Ovary (tissue), 9 donors: Measurements from ENCODE around the gene BCL11B. TPM values are rescaled to one million over a fixed set of nuclear protein-coding genes. Genes with fewer than 3 reads are reported as not detected.

ENCODE experiments used
- DNase-seq, 5 donors: peaks; one replicate each; pipeline ENCODE4 v3.0.0-alpha.2; 2019 to 2020
- H3K27ac ChIP-seq, 2 donors: fragments of 200-600 bp; one replicate each; pipeline versions ENCODE4 v1.5.1 to v1.8.0; 2019 to 2022
- H3K27me3 ChIP-seq: fragments of 200-600 bp; one replicate; pipeline ENCODE4 v1.8.0; 2022
- H3K36me3 ChIP-seq: fragments of 200-600 bp; sonication (generic); one replicate; pipeline ENCODE4 v1.5.1; 2019
- H3K4me1 ChIP-seq: one replicate; pipeline ENCODE4 v1.8.1; 2013; ENCODE audit warnings: mild to moderate bottlenecking, moderate library complexity; ENCODE audit not compliant: insufficient read depth
- H3K4me3 ChIP-seq: fragments of 200-600 bp; sonication (generic); one replicate; pipeline ENCODE4 v1.5.1; 2017
- H3K9me3 ChIP-seq, 2 donors: fragments of 200-600 bp in 1 of 2; sonication (generic) in 1 of 2; one replicate each; pipeline versions ENCODE4 v1.5.1 to v1.8.1; 2013 to 2019; ENCODE audit warnings: mild to moderate bottlenecking in 1 of 2, moderate library complexity in 1 of 2
- EP300 ChIP-seq: sonication (generic); formaldehyde crosslinking; IDR thresholded peaks from one replicate; pipeline ENCODE4 v1.6.1; 2017; ENCODE audit warnings: antibody characterized with exemption
- POLR2A ChIP-seq: fragments of 450-650 bp; IDR thresholded peaks from one replicate; pipeline ENCODE4 v1.6.1; 2017; ENCODE audit warnings: antibody characterized with exemption, mild to moderate bottlenecking, moderate library complexity
- WGBS, 3 donors: extraction: QIAGEN DNeasy Blood & Tissue Kit in 1 of 3; methylation state at CpG; one replicate each; pipeline versions ENCODE4 v1.1.5 to v1.1.7; 2013 to 2017; 5-methylcytosine and 5-hydroxymethylcytosine counted together
- intact Hi-C, 4 donors: fragments of 100-400 bp; cut with DNase I; formaldehyde crosslinking; loops; one replicate each; pipeline versions ENCODE4 v1.11.0 to v1.15.1; 2022 to 2023
- polyA plus RNA-seq, 2 donors: library from polyadenylated mRNA; stranded (reverse); fragments of 200-250 nt in 1 of 2; fragments of 350-450 nt in 1 of 2; fragmentation: Illumina TruSeq in 1 of 2; extraction: RNeasy Lipid Tissue Mini Kit (QIAGEN cat#74804) in 1 of 2; gene quantifications; one replicate each; pipeline ENCODE4 v1.2.3, GENCODE V29; 2013 to 2014
- total RNA-seq, 7 donors: library from RNA; depleted of rRNA in 2 of 7; stranded (reverse); fragments of >200 nt in 2 of 7; fragmentation: NEBNext Ultra II Directional in 3 of 7; extraction: Animal tissue kit (Norgen Biotek cat#: 25700) in 3 of 7; gene quantifications; one replicate each; pipeline versions ENCODE4 v1.1.0 to v1.2.4, GENCODE V29; 2016 to 2023
- TF ChIP-seq, protein P1 (sequence below), 3 donors: fragments of 450-650 bp in 2 of 3; fragments of 200-600 bp in 1 of 3; IDR thresholded peaks; one replicate each; pipeline versions ENCODE4 v1.5.1 to v1.8.0; 2016 to 2022; ENCODE audit warnings: antibody characterized with exemption in 3 of 3, mild to moderate bottlenecking in 1 of 3
- donor health status: DM: no; HTN: no; CAD: no; lungs with moderate emphysema.
- donor health status: DM: no; HTN: no; CAD: no.
- donor health status: Bipolar disorder and iron deficiency.
- donor health status: DM: yes; HTN: yes; CAD: no.
- donor health status: DM: no; HTN: no; CAD: no.
- donor health status: DM: yes; HTN: yes; CAD: no.

The BCL11B gene
- total and polyA plus RNA-seq, 9 donors = 0.08 to 0.84 (median 0.43) TPM

GRCh38 chr14:99318959-99319295, 46.9 kb upstream of the BCL11B start:
- no peak for TF ChIP-seq EP300
- no peak for DNase-seq
- WGBS, 3 donors = 51 to 87% (median 78%) methylated on average over 6 of the region's 6 CpGs
- Histone ChIP-seq H3K27me3 (no peaks in the 10 kb centered on the region), H3K36me3 (no peaks in the 10 kb centered on the region), H3K4me1 (no peaks in the 10 kb centered on the region), H3K4me3 (no peak overlapping the region), H3K9me3 (no peaks in the 10 kb centered on the region), H3K27ac (no peak overlapping the region)
- intact Hi-C loops = no loop called here

- intact Hi-C loops = no loop called here
- 73 to 78% (median 77%) methylated on average over 13 of the region's 13 CpGs for WGBS, 3 donors
- no peak for DNase-seq
- no peaks in the 10 kb centered on the region for H3K36me3 ChIP-seq
- H3K27me3 ChIP-seq = no peaks in the 10 kb centered on the region
- no peaks in the 10 kb centered on the region for H3K4me1 ChIP-seq
- H3K27ac ChIP-seq = no peak overlapping the region
- H3K9me3 ChIP-seq = no peaks in the 10 kb centered on the region
- no peak overlapping the region for H3K4me3 ChIP-seq
- no peak for TF ChIP-seq POLR2A
- TF ChIP-seq EP300 = no peak
- TF ChIP-seq, protein P1, sequence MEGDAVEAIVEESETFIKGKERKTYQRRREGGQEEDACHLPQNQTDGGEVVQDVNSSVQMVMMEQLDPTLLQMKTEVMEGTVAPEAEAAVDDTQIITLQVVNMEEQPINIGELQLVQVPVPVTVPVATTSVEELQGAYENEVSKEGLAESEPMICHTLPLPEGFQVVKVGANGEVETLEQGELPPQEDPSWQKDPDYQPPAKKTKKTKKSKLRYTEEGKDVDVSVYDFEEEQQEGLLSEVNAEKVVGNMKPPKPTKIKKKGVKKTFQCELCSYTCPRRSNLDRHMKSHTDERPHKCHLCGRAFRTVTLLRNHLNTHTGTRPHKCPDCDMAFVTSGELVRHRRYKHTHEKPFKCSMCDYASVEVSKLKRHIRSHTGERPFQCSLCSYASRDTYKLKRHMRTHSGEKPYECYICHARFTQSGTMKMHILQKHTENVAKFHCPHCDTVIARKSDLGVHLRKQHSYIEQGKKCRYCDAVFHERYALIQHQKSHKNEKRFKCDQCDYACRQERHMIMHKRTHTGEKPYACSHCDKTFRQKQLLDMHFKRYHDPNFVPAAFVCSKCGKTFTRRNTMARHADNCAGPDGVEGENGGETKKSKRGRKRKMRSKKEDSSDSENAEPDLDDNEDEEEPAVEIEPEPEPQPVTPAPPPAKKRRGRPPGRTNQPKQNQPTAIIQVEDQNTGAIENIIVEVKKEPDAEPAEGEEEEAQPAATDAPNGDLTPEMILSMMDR (IDR thresholded peaks at IDR 0.05) = no peak
These were observed 46.3 kb upstream of the BCL11B start for GRCh38 chr14:99318091-99318958.

DNA sequence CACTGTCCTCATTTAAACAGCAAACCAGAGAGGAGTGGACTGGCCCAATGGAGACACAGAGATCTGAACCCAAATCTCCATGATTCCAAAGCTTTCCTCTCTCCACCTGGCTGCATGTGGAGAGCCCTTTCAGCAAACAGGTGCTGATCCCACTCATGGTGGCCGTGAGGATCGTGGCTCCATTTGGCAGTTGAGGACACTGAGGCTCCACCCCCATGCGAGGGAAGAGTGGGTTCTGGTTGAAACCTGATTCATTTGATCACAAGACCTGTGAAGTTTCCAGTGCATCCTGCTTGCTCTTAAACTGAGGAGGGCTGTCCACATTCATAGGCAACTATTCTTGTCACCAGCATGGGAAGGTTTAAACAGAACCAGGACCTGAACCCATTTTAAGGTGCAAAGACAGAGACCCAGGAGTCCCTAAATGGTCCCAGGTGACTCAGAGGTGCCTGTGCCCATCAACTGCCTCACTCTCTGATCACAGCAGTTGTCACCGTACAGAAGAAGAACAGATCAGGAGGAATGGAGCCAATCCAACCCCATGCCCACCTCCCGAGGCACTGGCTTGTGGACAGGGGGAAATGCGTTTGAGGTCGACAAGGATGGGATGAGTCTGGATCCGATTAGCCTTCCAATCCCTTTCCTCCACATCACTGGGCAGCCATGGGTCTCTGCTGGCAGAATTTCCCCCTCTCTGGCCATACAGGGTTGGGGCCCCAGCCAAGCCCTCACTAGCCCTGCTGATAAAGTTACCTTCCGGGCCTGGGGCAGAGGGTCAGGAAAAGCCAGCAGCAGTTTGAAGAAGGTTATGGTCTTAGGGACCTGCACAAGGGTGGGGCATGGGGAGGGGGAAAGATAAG, 45.5 kb upstream of the BCL11B start:
- no peaks in the 10 kb centered on the region for H3K36me3 ChIP-seq
- no peaks in the 10 kb centered on the region for H3K27me3 ChIP-seq
- no peak overlapping the region for H3K4me3 ChIP-seq
- no peak overlapping the region for H3K27ac ChIP-seq
- 73 to 78% (median 78%) methylated on average over 9 of the region's 9 CpGs for WGBS, 3 donors
- TF ChIP-seq POLR2A = no peak
- no peak for TF ChIP-seq EP300
- no peaks in the 10 kb centered on the region for H3K4me1 ChIP-seq
- H3K9me3 ChIP-seq = no peaks in the 10 kb centered on the region
- intact Hi-C loops = no loop called here
- no peak for DNase-seq

DNA sequence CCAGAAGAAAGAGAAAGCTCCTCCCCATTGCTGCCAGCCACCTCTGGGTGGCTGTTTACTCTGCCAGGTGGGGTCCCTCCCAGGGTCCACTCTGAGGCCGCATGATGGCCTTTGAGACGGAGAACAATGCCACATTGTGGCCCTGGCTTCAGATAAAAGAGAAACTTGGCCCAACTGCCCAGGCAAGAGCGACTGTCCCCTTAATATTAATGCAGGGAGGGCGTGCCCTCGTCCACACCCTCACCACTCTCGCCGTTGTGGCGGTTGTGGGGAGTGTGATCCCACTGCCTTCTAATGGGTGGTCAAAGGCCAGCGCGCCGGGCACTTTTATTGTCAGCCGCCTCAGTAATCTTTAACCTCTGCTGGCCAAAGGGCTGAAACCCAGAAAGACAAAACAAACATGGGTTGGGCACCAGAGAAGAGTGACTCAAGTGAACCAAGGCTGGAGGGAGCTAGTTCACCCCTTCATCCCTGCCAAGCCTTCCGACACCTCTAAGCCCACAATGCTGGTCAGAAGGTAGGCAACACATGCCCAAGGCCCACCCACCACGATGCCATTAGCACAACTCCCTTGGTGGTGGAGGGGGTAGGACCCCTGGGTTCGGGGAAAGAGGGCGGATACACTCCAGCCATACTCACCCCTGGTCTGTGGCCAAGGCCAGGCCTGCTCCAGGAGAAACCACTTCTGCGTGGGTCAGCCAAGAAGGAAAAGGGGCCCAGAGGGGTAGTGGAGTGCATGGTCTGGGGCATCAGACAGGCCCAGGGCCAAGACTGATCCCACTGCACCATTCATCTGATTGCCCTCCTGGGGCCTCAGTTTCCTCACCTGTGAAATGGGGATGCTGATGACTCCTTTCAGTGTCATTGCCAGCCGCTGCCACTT, 44.5 kb upstream of the BCL11B start:
- no peak for DNase-seq
- WGBS, 3 donors = 82 to 85% (median 84%) methylated on average over 18 of the region's 18 CpGs
- Histone ChIP-seq H3K4me1 (no peaks in the 10 kb centered on the region), H3K27ac (no peak overlapping the region), H3K36me3 (no peaks in the 10 kb centered on the region), H3K4me3 (no peak overlapping the region), H3K9me3 (no peaks in the 10 kb centered on the region), H3K27me3 (no peaks in the 10 kb centered on the region)
- TF ChIP-seq, protein P1 (IDR thresholded peaks at IDR 0.05) = no peak
- no peak for TF ChIP-seq EP300
- TF ChIP-seq POLR2A = no peak
- intact Hi-C loops = no loop called here

- no peaks in the 10 kb centered on the region for H3K27me3 ChIP-seq
- no peaks in the 10 kb centered on the region for H3K4me1 ChIP-seq
- TF ChIP-seq EP300 = no peak
- TF ChIP-seq, protein P1 (IDR thresholded peaks at IDR 0.05) = no peak
- no peak for TF ChIP-seq POLR2A
- no peak for DNase-seq
- intact Hi-C loops = no loop called here
- peaks cover 0 to 5% of the 10 kb centered on the region in 2 donors for H3K9me3 ChIP-seq
- no peaks in the 10 kb centered on the region for H3K36me3 ChIP-seq
- no peak overlapping the region for H3K27ac ChIP-seq
- no peak overlapping the region for H3K4me3 ChIP-seq
- 67 to 78% (median 73%) methylated on average over 8 of the region's 8 CpGs for WGBS, 3 donors
These were observed 43.2 kb upstream of the BCL11B start for GRCh38 chr14:99315197-99315596.
